H1 (cell line): ENCODE measurements around the gene DCXR. TPM values are rescaled to one million over a fixed set of nuclear protein-coding genes. Genes with fewer than 3 reads are reported as not detected.

Experiments used
- CHD1 ChIP-seq: IDR thresholded peaks from 2 replicates; pipeline ENCODE4 v1.6.1; 2012; ENCODE audit warnings: low read depth, low read length, improper control_type of control experiment
- FOSL1 ChIP-seq: IDR thresholded peaks from 2 replicates; pipeline ENCODE4 v1.6.1; 2011; ENCODE audit warnings: mild to moderate bottlenecking, low read depth, low read length, moderate library complexity; ENCODE audit not compliant: insufficient read depth
- polyA plus RNA-seq, 7 experiments: library from polyadenylated mRNA; depleted of rRNA in 3 of 7; stranded (reverse) in 5 of 7; unstranded in 2 of 7; fragments of >200 nt in 5 of 7; fragments of 200-250 nt in 2 of 7; gene quantifications; 1 replicate in 5 of 7; 2 replicates in 1 of 7; 4 replicates in 1 of 7; pipeline versions ENCODE4 v1.2.1 to v1.2.3, GENCODE V29; 2011 to 2013; ENCODE audit warnings: missing spikeins in 2 of 7, mixed read lengths in 2 of 7
- total RNA-seq: library from RNA; stranded (reverse); fragmentation: NEBNext Ultra II Directional; extraction: Animal tissue kit (Norgen Biotek cat#: 25700); gene quantifications from 2 replicates; pipeline ENCODE4 v1.2.1, GENCODE V29; 2021
- TF ChIP-seq, protein P1 (sequence below): IDR thresholded peaks from 2 replicates; pipeline ENCODE4 v1.6.1; 2012; ENCODE audit warnings: low read length, inconsistent platforms

Gene DCXR
- total and polyA plus RNA-seq, 2 of the 8 experiments (the other 6 are each of a cell fraction or from before 2014, with no cell fraction given): 96.3 to 212 TPM

- TF ChIP-seq CHD1 (no peak), FOSL1 (no peak)
- TF ChIP-seq, protein P1, sequence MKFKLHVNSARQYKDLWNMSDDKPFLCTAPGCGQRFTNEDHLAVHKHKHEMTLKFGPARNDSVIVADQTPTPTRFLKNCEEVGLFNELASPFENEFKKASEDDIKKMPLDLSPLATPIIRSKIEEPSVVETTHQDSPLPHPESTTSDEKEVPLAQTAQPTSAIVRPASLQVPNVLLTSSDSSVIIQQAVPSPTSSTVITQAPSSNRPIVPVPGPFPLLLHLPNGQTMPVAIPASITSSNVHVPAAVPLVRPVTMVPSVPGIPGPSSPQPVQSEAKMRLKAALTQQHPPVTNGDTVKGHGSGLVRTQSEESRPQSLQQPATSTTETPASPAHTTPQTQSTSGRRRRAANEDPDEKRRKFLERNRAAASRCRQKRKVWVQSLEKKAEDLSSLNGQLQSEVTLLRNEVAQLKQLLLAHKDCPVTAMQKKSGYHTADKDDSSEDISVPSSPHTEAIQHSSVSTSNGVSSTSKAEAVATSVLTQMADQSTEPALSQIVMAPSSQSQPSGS: no peak
Measured at GRCh38 chr17:82052638-82053059, 15.2 kb upstream of the DCXR start (continued).
